Measurements from ENCODE around the gene PDE11A. TPM values are rescaled to one million over a fixed set of nuclear protein-coding genes. Genes with fewer than 3 reads are reported as not detected.
"Not testable (repeated sequence)": the region's sequence is repeated elsewhere in the genome, so short reads cannot be mapped to it uniquely, and the experiment has no call there.

The PDE11A gene
- total RNA-seq, 1 donor from 2014 or later = under 0.01 TPM

- no peak for DNase-seq (ENCODE audit: low read depth in 2 of 2)
Observed at GRCh38 chr2:177883177-177883576, 189.4 kb downstream of the PDE11A start.

DNA sequence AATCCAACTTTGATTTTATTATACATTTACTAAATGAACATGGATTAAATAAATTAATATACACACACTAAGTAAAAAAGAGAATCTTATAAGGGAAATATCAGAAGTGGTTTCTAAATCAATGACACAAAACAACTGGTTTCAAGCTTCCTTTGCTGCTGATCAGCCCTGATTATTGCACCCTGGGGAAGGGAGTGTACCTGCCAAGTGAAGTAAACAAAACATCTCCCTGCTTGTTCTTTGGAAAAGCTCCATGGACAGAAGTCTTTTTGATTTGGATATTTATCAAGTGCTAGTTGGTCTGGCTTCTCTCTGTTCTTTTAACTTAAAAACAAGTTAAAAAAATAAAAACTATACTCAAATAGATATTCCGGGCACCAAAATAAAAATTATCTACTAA is 190.1 kb downstream of the PDE11A start:
- DNase-seq (ENCODE audit: low read depth in 2 of 2) = no peak

DNA sequence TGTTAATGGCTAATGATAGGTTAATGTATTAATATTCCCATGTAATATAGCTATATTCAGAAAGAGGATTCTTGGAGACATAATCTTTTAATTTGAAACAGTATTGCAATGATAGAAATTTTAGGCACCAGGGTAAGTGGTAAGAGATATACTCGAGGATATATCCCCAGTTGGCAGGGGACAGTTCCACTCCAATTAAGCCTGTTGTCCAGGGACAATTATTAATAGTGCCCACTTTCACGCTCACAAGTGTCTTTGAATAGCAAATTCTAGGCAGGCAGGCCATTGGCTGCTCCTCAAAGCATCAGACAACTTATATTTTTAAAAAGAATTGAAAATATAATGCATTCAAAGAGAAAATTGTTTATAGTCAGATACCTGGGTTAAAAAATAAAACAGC is 190.7 kb downstream of the PDE11A start:
- DNase-seq (ENCODE audit: low read depth in 2 of 2) = no peak

DNA sequence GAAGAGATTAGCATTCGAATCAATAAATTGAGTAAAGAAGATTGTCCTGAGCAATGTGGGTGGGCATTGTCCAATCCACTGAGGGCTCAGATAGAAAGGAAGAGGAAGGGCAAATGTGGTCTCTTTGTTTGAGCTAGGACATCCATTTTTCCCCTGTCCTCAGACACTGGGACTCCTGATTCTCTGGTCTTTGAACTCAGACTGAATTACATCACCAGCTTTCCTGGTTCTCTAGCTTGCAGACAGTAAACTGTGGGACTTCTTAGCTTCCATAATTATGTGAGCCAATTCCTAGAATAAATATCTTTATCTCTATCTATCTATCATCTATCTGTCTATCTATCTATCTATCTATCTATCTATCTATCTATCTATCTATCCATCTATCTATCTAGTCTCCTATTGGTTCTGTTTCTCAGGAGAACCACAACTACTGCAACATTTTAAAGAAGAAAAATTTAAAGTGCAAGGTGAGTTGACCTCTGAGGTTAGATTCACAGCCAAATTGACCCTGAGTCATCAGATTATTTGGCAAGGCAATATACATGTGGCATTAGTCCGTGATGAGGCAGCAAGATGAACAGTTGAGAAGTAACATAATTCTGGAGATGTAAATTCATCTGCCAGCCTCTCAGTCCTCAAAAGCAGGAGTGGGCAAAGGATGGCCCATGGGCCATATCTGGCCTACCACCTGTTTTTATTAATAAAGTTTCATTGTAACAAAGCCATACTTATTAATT is 191.4 kb downstream of the PDE11A start:
- no peak for DNase-seq (ENCODE audit: low read depth in 2 of 2)

DNA sequence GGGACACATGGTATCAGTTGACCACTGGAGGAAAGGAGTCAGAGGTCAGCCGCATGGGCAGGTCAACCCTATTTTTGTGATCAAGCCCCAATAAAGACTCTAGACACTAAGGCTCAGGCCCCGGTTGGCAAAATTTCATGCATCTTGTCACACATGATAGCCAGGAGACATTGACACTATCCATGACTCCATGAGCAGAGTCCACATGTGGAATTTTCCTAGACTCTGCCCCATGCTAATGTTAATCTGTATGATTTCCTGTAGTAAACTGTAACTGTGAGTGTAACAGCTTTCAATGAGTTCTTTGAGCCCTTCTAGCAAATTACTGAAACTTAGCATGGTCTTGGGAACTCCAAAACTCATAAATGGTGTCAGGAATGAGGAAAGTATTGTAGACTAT is 192.3 kb downstream of the PDE11A start:
- no peak for DNase-seq (ENCODE audit: low read depth in 2 of 2)

GRCh38 chr2:177876950-177877349 is 195.6 kb downstream of the PDE11A start:
- DNase-seq (ENCODE audit: low read depth in 2 of 2) = no peak

GRCh38 chr2:177874686-177875085 is 197.9 kb downstream of the PDE11A start:
- DNase-seq (ENCODE audit: low read depth in 2 of 2) = no peak

DNA sequence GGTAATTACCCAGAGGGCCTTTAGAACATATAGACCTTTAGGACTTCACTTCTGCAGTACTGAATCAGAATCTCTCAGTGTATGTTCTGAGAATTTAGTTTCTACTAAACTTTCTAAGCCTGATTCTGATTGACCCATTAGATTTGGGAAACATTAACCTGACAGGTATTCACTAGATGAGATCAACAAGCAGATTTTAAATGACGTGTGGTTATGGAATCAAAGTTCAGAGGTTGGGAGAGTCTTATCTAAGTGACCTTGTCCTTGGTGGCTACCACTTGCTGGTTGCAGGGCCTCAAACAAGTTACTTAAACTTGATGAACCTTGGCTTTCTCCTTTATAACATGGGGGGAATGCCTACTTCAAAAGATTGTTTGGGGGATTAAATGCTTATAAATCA is 198.7 kb downstream of the PDE11A start:
- no peak for DNase-seq (ENCODE audit: low read depth in 2 of 2)

GRCh38 chr2:177872286-177872685 is 200.3 kb downstream of the PDE11A start:
- no peak for DNase-seq (ENCODE audit: low read depth in 2 of 2)

- no peak for DNase-seq (ENCODE audit: low read depth in 2 of 2)
Observed at GRCh38 chr2:177869912-177870311, 202.7 kb downstream of the PDE11A start.

DNA sequence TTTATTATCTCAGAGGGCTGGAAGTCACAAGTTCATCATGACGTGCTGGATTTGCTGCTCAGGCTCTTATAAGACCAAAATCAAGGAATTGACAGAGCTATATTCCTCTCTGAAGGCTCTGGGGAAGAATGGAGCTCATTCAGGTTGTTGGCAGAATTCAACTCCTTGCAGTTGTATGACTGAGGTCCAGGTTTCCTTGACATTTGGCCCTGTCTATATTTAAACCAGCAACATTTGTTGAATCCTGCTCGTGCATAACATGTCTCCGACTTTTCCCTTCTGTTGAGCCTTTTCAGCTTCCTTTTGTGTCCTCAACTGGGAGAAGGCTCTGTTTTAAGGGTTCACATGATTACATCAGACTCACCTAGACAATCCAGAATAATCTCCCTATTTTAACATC is 203.4 kb downstream of the PDE11A start:
- no peak for DNase-seq (ENCODE audit: low read depth in 2 of 2)

GRCh38 chr2:177868806-177869205 is 203.8 kb downstream of the PDE11A start:
- DNase-seq (ENCODE audit: low read depth in 2 of 2) = no peak

GRCh38 chr2:177857538-177857937 is 215.0 kb downstream of the PDE11A start:
- DNase-seq (ENCODE audit: low read depth in 2 of 2) = no peak

DNA sequence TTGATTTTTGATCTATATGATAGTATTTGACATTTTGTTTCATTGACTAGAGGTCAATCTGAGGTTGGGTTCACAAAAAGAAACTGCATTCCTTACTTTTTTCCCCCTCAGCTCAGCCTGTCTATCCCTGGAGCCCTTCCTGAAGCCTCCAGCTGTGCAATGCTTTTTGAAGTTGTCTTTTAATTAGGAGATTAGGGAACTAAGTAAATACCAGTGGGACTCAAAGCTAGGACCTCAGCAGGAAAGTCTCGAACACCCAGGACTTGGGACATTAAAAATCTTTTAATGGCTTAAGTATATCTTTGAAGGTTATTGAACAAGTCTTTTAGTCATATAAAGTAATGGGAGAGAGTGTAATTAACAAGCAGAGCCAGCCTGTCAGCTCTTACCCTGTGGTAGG is 220.2 kb downstream of the PDE11A start:
- DNase-seq (ENCODE audit: low read depth in 2 of 2) = no peak

DNA sequence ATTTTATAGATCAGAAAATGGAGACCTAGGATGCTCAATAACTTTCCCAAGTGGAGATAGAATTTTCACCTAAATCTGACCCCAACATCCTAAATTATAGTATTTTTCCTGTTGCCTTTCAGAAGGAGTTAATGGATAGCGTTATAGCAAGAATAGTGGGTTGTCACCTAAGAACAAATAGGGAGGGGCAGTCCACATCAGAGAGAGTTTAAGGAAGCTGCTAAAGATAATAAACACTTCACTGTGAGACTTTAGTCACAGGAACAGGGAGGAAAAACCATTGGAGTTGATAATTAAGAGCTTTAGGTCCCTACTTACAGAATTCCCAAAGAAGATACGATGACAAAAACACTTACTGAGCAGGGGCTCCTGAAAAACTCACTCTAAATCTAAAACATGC is 229.4 kb downstream of the PDE11A start:
- DNase-seq (ENCODE audit: low read depth in 2 of 2) = no peak

DNA sequence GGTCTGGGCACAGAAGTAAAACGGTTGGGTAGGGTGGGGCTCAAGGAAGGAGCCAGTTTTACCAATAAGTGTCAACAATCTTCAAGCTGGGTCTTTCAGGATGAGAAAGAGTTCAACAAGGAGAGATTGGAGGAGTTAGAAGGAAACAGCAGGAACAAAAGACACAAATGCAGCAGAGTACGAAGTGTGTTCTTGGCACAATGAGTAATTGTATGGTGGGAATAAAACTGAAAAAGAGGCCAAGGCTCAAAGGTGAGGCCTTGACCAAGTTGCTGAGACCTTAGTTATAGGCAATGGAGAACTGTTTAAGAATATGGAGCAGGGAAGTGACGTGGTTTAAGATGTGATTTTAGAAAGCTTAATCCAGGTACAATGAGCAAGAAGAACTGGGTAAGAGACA is 230.3 kb downstream of the PDE11A start:
- no peak for DNase-seq (ENCODE audit: low read depth in 2 of 2)

DNA sequence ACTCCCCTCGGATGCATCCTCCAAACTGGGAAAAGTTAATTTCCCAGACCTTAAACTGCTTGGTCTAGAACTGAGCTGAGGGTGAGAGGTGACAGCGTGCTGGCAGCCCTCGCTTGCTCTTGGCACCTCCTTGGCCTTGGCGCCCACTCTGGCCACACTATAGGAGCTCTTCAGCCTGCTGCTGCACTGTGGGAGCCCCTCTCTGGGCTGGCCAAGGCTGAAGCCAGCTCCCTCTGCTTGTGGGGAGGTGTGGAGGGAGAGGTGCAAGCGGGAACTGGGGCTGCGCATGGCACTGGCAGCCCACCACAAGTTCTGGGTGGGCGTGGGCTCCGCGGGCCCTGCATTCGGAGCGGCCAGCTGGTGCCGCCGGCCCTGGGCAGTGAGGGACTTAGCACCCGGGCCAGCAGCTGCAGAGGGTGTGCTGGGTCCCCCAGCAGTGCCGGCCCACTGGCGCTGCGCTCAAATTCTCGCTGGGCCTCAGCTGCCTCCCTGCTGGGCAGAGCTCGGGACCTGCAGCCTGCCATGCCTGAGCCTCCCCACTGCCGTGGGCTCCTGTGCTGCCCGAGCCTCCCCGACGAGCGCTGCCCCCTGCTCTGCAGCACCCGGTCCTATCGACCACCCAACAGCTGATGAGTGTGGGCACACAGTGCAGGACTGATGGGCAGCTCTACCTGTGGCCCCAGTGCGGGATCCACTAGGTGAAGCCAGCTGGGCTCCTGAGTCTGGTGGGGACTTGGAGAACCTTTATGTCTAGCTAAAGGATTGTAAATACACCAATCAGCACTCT is 237.0 kb downstream of the PDE11A start:
- not testable (repeated sequence) for DNase-seq (ENCODE audit: low read depth in 2 of 2)

GRCh38 chr2:177832611-177833433 is 239.8 kb downstream of the PDE11A start:
- no peak for DNase-seq (ENCODE audit: low read depth in 2 of 2)

GRCh38 chr2:177830881-177831386 is 241.6 kb downstream of the PDE11A start:
- DNase-seq (ENCODE audit: low read depth in 2 of 2) = no peak

GRCh38 chr2:177828557-177828956 is 244.0 kb downstream of the PDE11A start:
- DNase-seq (ENCODE audit: low read depth in 2 of 2) = no peak

- no peak for DNase-seq (ENCODE audit: low read depth in 2 of 2)
Observed at GRCh38 chr2:177826897-177827296, 245.7 kb downstream of the PDE11A start.

DNA sequence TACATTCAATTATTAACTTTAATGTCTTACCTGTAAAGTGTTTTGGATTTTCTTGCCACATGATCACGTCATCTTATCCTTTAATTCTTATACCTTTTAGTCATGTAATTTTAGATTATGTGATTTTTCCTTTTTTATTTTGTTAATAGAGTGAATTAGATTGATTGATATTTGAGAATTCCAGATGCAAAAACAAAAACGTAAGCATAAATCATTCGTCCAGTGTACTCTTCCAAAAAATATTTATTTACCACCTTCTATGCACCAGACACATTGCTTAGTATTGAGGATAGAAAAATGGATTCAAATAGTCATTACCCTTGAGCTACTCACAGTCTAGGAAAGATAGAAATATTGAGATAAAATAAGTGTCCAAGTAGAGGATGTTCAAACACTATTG is 249.6 kb downstream of the PDE11A start:
- DNase-seq (ENCODE audit: low read depth in 2 of 2) = no peak
